Measurements from ENCODE around the gene CNOT11.
"Not testable (repeated sequence)": the region's sequence is repeated elsewhere in the genome, so short reads cannot be mapped to it uniquely, and the experiment has no call there.

Gene CNOT11

DNA sequence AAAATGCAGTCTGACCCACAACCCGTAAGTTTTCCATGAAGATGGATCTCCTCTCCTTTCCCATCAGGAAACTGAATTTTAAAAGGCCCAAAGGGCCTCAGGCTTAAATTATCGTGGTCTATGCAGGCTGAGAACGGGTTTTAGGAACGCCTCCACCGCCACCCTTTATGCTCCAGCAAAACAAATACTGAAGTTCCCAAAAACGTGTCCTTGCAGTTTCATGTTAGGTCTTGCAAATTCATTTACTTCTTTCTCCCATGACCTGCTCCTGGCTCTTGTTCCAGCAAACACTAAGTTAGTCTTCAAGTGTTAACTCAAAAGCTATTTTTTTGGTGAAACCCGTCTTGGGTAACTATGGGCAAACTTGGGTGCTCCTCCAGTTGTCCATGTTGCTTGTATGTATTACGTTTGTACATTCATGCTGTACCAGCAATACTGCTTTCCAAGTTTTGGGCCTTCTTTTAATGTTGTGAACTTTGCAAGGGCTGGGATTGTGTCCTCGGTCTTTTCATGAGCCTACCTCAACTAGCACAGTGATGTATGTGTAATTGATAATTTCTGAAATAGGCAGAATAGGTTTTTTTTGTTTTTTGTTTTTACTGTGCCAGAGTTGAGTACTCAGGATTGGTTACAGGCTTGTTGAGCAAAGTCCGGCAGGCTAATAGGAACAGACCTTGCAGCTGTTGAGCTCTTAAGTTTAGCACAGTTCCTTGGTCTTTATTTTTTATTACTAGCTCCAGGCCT, 57.6 kb downstream of the CNOT11 start:
- no peak for DNase-seq (ENCODE audit: low read depth)

DNA sequence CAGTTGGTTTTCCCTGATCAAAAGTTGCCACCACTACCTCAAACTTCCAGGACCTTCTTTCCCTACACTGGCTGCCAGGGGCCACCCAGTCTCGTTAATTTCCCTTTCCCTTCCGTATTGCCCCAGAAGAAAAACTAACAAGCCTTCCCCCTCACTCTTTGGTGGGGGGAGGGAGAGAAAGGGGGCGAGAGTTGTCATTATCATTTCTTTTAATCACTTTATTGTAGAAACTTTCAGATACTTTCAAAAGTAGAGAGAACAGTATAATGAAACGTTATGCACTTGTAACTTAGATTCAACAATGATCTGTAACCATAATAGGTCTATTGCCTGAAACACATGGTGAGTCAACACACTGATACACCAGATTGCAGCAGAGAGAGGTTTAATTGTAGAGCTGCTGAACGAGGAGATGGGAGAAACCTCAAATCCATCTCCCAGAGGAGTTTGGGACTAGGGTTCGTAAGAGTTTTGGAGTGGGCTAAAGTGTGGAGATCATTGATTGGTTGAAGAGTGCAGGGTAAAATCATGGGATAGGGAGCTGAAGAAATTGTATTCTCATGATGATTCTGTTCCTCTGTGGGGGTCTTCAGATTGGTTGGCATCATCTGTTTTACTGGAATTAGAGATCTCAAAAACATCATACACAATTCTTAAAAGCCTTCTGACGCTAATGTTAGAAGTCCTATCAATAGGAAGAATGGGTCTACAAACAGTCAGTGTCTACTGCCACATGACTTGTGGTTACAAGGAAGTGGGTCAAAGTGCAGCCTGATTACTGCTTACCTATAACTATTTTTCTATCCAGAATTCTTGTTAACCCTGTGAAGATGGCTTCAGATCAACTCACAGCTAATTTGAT, 58.4 kb downstream of the CNOT11 start:
- DNase-seq (ENCODE audit: low read depth) = no peak

DNA sequence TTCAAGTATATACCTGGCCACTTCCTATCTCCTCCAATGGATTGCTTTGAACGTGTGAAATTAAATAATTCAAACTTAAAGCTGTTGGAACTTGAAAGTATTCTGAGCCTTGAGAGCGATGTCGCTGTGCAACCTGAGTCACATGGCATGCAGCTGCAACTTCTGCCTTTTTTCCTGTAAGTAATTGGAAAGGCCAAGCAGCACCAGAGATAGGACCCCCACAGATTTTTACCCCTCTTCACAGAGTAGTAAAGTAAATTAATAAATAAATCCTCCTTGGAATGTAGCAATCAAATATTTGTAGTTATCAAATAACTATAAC, 59.0 kb downstream of the CNOT11 start:
- DNase-seq (ENCODE audit: low read depth) = no peak

DNA sequence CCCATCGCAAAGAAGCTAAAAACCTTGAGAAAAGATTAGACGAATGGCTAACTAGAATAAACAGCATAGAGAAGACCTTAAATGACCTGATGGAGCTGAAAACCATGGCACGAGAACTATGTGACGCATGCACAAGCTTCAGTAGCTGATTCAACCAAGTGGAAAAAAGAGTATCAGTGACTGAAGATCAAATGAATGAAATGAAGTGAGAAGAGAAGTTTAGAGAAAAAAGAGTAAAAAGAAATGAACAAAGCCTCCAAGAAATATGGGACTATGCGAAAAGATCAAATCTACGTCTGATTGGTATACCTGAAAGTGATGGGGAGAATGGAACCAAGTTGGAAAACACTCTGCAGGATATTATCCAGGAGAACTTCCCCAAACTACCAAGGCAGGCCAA, 63.9 kb downstream of the CNOT11 start:
- DNase-seq (ENCODE audit: low read depth) = not testable (repeated sequence)

Measured in non-pigmented ciliary epithelial cell (primary cell).